ENCODE results near the gene KCNH4. TPM values are rescaled to one million over a fixed set of nuclear protein-coding genes. Genes with fewer than 3 reads are reported as not detected.

KCNH4 gene
- total RNA-seq, 2 experiments from 2014 or later: 0.43 to 0.53 TPM

GRCh38 chr17:42125565-42125964, 55.4 kb downstream of the KCNH4 start:
- Mint-ChIP-seq H3K36me3 (ENCODE audit: low read depth) (peaks cover 31% of the 10 kb centered on the region), H3K27ac (no peak overlapping the region), H3K27me3 (no peaks in the 10 kb centered on the region), H3K4me3 (no peak overlapping the region), H3K9me3 (ENCODE audit: low read depth) (no peaks in the 10 kb centered on the region), H3K4me1 (peaks cover 4% of the 10 kb centered on the region)
- intact Hi-C loops (cut with DNase I, micrococcal nuclease): no loop called here
- DNase-seq (no peak), ATAC-seq (no peak)
- CTCF ChIA-PET: interaction anchor here (0.7 kb wide), 1 partner anchor 53 kb away, joined by 3 read pairs; no protein-coding TSS in a partner anchor
- POLR2A ChIA-PET: no interaction called here

- no peak for DNase-seq
- Mint-ChIP-seq H3K4me1 (peaks cover 14% of the 10 kb centered on the region), H3K27me3 (no peaks in the 10 kb centered on the region), H3K27ac (no peak overlapping the region), H3K36me3 (ENCODE audit: low read depth) (peaks cover 28% of the 10 kb centered on the region), H3K9me3 (ENCODE audit: low read depth) (no peaks in the 10 kb centered on the region), H3K4me3 (no peak overlapping the region)
- CTCF ChIA-PET: interaction anchor here (1.1 kb wide), 1 partner anchor 8 kb away, joined by 3 read pairs; no protein-coding TSS in a partner anchor
- intact Hi-C loops (cut with DNase I, micrococcal nuclease): no loop called here
- ATAC-seq: no peak
- POLR2A ChIA-PET: interaction anchor here (1.0 kb wide), 1 partner anchor 19 kb away, joined by 3 read pairs; no protein-coding TSS in a partner anchor
Observed at GRCh38 chr17:42124256-42124655, 56.7 kb downstream of the KCNH4 start.

- ChIA-PET POLR2A (no interaction called here), CTCF (interaction anchor here (0.6 to 1.0 kb wide), 4 partner anchors 39 to 1379 kb away, joined by 3 to 5 read pairs (median 4); no protein-coding TSS in a partner anchor)
- no peaks in the 10 kb centered on the region for H3K27me3 Mint-ChIP-seq
- no peaks in the 10 kb centered on the region for H3K9me3 Mint-ChIP-seq (ENCODE audit: low read depth)
- DNase-seq: no peak
- H3K4me3 Mint-ChIP-seq: peak within 1 kb of the TSS; percentile 70
- no peak for ATAC-seq
- H3K4me1 Mint-ChIP-seq: peaks cover 23% of the 10 kb centered on the region
- H3K36me3 Mint-ChIP-seq (ENCODE audit: low read depth): peaks cover 28% of the 10 kb centered on the region
- intact Hi-C loops (cut with DNase I, micrococcal nuclease): no loop called here
- no peak within 1 kb of the TSS for H3K27ac Mint-ChIP-seq
Observed at GRCh38 chr17:42122371-42123303, 58.3 kb downstream of the KCNH4 start, which contains the start of gene HSPB9. TSS of gene HSPB9 (plus strand) at chr17:42122804. CDS start at chr17:42122851, 47 bp downstream.

DNA sequence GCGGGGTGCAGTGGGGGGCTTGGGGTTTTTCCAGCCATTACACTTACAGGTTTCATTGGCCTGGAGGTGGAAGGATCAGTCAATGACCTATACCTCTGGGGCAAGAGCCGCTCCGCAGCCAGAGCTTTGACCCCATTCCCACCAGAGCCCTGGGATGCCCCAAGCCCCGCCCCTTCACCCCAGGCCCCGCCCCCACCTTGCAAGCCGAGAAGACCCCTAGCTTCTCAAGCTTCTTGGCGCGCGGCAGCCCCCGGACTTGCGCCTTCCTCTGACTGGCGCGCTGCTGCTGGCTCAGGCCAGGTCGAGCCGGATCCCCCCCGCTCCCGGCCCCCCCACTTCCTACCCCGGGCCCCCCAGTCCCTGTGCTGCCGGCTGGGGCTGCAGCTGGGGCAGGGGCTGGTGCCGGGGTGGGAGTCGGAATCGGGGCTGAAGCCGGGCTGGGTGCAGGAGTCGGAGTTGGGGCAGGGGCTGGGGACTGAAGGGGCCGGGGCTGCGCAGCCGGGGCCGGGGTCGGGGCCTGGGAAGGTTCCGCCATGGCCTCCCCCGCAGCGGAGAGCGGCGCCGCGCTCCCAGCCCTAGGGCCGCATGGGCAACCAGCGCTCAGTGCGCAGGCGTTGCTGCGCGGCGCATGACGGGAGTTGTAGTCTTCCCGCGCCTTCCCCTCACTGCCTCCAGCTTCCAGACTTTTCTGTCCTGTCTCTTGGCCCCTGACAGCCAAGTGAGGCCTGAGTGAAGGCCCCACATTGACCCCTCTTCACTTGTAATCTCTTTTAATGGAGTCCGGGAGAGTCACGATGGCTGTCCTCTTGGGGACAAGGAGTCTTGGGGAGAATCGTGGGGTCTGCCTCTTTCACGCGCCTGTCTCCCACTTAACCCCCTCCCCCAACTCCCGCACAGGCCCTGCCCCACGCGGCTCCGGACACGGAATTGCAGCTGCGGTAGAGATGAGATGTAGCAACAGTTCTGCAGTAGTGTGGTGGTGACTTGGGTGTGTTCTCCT, 59.9 kb downstream of the KCNH4 start, which contains the start of gene KAT2A:
Gene KAT2A (minus strand): TSS at position 598 of the 1,000 bp plus-strand sequence. CDS start 63 bp downstream, at position 535.
- ATAC-seq (peak; percentile 93), DNase-seq (peak; percentile 90)
- no peaks in the 10 kb centered on the region for H3K27me3 Mint-ChIP-seq
- intact Hi-C loops (cut with DNase I, micrococcal nuclease): loop anchor here in 1 of 2 experiments (1.0 kb wide), 9 partner anchors 9 to 286 kb away; partner anchors contain the start of genes CNP, DHX58, DNAJC7 and KCNH4
- peaks cover 32% of the 10 kb centered on the region for H3K36me3 Mint-ChIP-seq (ENCODE audit: low read depth)
- CTCF ChIA-PET: interaction anchor here (0.6 to 1.8 kb wide), 13 partner anchors 9 to 268 kb away, joined by 3 to 7 read pairs (median 4); partner anchors contain the start of genes DHX58, DNAJC7, KCNH4 and STAT3
- peak within 1 kb of the TSS; percentile 76 for H3K27ac Mint-ChIP-seq
- POLR2A ChIA-PET: interaction anchor here (0.5 to 1.2 kb wide), 3 partner anchors 9 to 155 kb away, joined by 3 to 4 read pairs (median 3); partner anchors contain the start of genes CNP and DHX58
- no peaks in the 10 kb centered on the region for H3K9me3 Mint-ChIP-seq (ENCODE audit: low read depth)
- peaks cover 29% of the 10 kb centered on the region for H3K4me1 Mint-ChIP-seq
- peak within 1 kb of the TSS; percentile 70 for H3K4me3 Mint-ChIP-seq

DNA sequence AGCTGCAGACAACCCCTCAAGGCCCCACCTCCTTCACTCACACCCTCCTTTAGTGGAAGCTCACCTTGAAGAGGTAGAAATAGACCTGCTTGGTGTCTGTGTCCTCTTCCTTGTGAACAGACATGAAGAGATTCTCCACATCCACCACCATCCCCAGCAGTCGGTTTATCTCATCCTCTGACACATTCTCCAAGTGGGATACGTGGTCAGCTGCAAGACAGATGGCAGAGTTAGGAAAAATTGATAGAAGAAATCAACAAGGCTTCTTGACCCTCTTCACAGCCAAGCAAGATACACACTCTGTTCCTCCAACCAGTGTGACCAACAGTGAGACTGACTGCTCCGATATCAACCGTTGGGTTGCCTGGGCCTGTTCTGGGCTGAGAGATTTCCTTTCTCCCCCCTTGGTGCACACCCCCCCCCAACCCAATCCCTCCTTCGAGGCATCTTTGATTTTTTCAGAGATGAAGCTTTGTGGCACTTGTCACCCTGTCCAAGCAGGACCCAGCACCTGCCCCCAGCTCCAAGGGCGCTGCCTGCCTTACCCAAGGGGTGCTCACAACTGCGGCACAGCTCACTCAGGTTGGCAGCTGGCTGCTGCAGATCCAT, 60.7 kb downstream of the KCNH4 start:
- POLR2A ChIA-PET: interaction anchor here (0.5 to 1.2 kb wide), 3 partner anchors 8 to 154 kb away, joined by 3 to 4 read pairs (median 3); partner anchors contain the start of genes CNP and DHX58
- Mint-ChIP-seq H3K27ac (peak overlapping the region; percentile 70), H3K9me3 (ENCODE audit: low read depth) (no peaks in the 10 kb centered on the region), H3K36me3 (ENCODE audit: low read depth) (peaks cover 35% of the 10 kb centered on the region), H3K27me3 (no peaks in the 10 kb centered on the region), H3K4me1 (peaks cover 29% of the 10 kb centered on the region), H3K4me3 (peak overlapping the region; percentile 70)
- intact Hi-C loops (cut with DNase I, micrococcal nuclease): no loop called here
- ATAC-seq: no peak
- CTCF ChIA-PET: interaction anchor here (0.6 to 3.1 kb wide), 17 partner anchors 8 to 414 kb away, joined by 3 to 17 read pairs (median 4); partner anchors contain the start of genes DHX58, DNAJC7, KCNH4 and NKIRAS2
- no peak for DNase-seq

DNA sequence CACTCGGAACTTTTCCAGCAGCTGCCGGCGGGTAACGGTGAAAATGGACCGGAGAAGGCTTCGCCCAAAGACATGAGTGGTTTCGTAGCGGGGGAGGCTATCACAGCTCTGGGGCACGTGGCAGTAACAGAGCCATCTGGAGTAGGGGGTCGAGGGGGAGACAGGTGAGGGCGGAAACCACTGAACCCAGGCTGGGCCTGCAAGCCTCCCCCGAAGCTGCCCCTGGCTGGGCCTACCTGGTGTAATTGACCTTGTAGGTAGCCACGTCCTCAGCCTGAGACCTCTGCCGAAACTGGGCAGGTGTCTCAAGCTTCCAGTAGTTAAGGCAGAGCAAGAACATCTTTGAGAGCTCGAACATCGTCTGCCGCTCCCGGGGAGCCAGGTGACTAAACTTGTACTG, 61.6 kb downstream of the KCNH4 start:
- ChIA-PET CTCF (interaction anchor here (0.7 to 3.1 kb wide), 11 partner anchors 18 to 153 kb away, joined by 3 to 17 read pairs (median 4); partner anchors contain the start of genes KCNH4 and NKIRAS2), POLR2A (interaction anchor here (0.6 kb wide), 1 partner anchor 45 kb away, joined by 6 read pairs; no protein-coding TSS in a partner anchor)
- Mint-ChIP-seq H3K36me3 (ENCODE audit: low read depth) (peaks cover 35% of the 10 kb centered on the region), H3K27me3 (no peaks in the 10 kb centered on the region), H3K9me3 (ENCODE audit: low read depth) (no peaks in the 10 kb centered on the region), H3K4me1 (peaks cover 29% of the 10 kb centered on the region), H3K4me3 (peak overlapping the region; percentile 70), H3K27ac (no peak overlapping the region)
- no peak for DNase-seq
- no peak for ATAC-seq
- intact Hi-C loops (cut with DNase I, micrococcal nuclease): no loop called here

GRCh38 chr17:42118545-42118944, 62.4 kb downstream of the KCNH4 start:
- H3K27ac Mint-ChIP-seq: peak overlapping the region; percentile 75
- intact Hi-C loops (cut with DNase I, micrococcal nuclease): loop anchor here (1.0 kb wide), 2 partner anchors 63 to 409 kb away; partner anchors contain the start of gene KCNH4 (in 1 of the 2)
- ATAC-seq: peak; percentile 42

GRCh38 chr17:42118126-42118510, 62.8 kb downstream of the KCNH4 start:
- DNase-seq: no peak
- no peaks in the 10 kb centered on the region for H3K27me3 Mint-ChIP-seq
- ATAC-seq: no peak
- peaks cover 29% of the 10 kb centered on the region for H3K4me1 Mint-ChIP-seq
- CTCF ChIA-PET: interaction anchor here (0.6 to 3.1 kb wide), 11 partner anchors 10 to 153 kb away, joined by 3 to 17 read pairs (median 4); partner anchors contain the start of gene NKIRAS2
- intact Hi-C loops (cut with DNase I, micrococcal nuclease): loop anchor here (1.0 kb wide), 2 partner anchors 63 to 409 kb away; partner anchors contain the start of gene KCNH4 (in 1 of the 2)
- peaks cover 39% of the 10 kb centered on the region for H3K36me3 Mint-ChIP-seq (ENCODE audit: low read depth)
- POLR2A ChIA-PET: no interaction called here
- no peak overlapping the region for H3K27ac Mint-ChIP-seq
- no peaks in the 10 kb centered on the region for H3K9me3 Mint-ChIP-seq (ENCODE audit: low read depth)
- no peak overlapping the region for H3K4me3 Mint-ChIP-seq

More at GRCh38 chr17:42118545-42118944, 62.4 kb downstream of the KCNH4 start:
- Mint-ChIP-seq H3K4me3 (peak overlapping the region; percentile 33), H3K36me3 (ENCODE audit: low read depth) (peaks cover 38% of the 10 kb centered on the region), H3K4me1 (peaks cover 29% of the 10 kb centered on the region), H3K27me3 (no peaks in the 10 kb centered on the region), H3K9me3 (ENCODE audit: low read depth) (no peaks in the 10 kb centered on the region)
- POLR2A ChIA-PET: no interaction called here
- CTCF ChIA-PET: interaction anchor here (0.7 to 3.1 kb wide), 9 partner anchors 11 to 154 kb away, joined by 3 to 17 read pairs (median 4); partner anchors contain the start of gene NKIRAS2
- DNase-seq: peak; percentile 74

- DNase-seq (no peak), ATAC-seq (no peak)
- intact Hi-C loops (cut with DNase I, micrococcal nuclease): loop anchor here (1.0 to 2.0 kb wide), 3 partner anchors 64 to 410 kb away; partner anchors contain the start of gene KCNH4 (in 1 of the 2)
- ChIA-PET CTCF (interaction anchor here (0.6 to 3.1 kb wide), 10 partner anchors 10 to 153 kb away, joined by 3 to 17 read pairs (median 4); partner anchors contain the start of gene NKIRAS2), POLR2A (no interaction called here)
- Mint-ChIP-seq H3K4me3 (no peak overlapping the region), H3K27me3 (no peaks in the 10 kb centered on the region), H3K36me3 (ENCODE audit: low read depth) (peaks cover 39% of the 10 kb centered on the region), H3K27ac (no peak overlapping the region), H3K4me1 (peaks cover 33% of the 10 kb centered on the region), H3K9me3 (ENCODE audit: low read depth) (no peaks in the 10 kb centered on the region)
Observed at GRCh38 chr17:42117397-42118125, 63.4 kb downstream of the KCNH4 start.

Data from activated CD4-positive, alpha-beta T cell treated with anti-CD3 and anti-CD28 coated beads for 36 hours (primary cell).